ENCODE results near the gene ARHGEF19.

The ARHGEF19 gene

GRCh38 chr1:16153096-16153998 lies 59.1 kb downstream of the ARHGEF19 start:
- no peaks in the 10 kb centered on the region for H3K9me3 ChIP-seq (ENCODE audit: control insufficient read depth, insufficient read depth, low read length)
- H3K27me3 ChIP-seq (ENCODE audit: control insufficient read depth, insufficient read depth, low read length), result no peaks in the 10 kb centered on the region
- H3K36me3 ChIP-seq (ENCODE audit: control insufficient read depth, insufficient read depth, low read length), result peaks cover 18% of the 10 kb centered on the region
- no peak overlapping the region for H3K27ac ChIP-seq (ENCODE audit: low read length)
- peaks cover 13% of the 10 kb centered on the region for H3K4me1 ChIP-seq (ENCODE audit: control insufficient read depth, insufficient read depth, low read length)
- no CpG with 5 or more reads among the region's 13 CpGs for WGBS (ENCODE audit: insufficient coverage, insufficient read length)
- H3K4me3 ChIP-seq (ENCODE audit: low read length), result no peak overlapping the region
- DNase-seq (ENCODE audit: low read depth, low spot score), result no peak

DNA sequence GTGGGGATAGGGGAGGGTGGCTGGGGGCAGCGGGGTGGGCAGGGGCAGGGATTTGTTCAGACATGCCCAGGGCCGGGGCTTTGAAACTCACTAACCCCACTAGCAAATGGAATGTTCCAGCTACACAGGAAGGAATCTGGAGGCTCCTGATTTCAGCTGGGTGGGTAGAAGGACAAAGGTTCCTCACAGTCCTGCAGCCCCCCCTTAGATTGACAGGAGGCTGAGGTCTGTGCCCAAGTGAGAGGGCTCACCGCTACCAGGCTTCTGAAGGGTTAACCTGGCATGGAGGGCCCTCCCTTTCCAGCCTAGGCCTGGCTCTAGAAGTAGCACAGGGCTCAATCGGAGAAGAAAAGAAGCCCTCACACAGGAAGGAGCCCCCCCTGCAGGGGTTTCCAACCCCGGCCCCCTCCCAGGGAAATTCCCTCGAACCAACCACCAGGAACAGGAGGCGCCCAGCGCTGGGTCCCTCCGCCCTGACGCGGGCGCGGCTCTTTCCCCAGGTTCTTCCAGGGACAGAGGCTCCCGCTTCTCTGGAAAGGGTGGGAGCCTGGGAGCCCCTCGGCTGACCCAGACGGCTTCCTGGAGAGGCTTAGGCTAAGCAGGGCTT lies 59.9 kb downstream of the ARHGEF19 start:
- no peak overlapping the region for H3K4me3 ChIP-seq (ENCODE audit: low read length)
- H3K27me3 ChIP-seq (ENCODE audit: control insufficient read depth, insufficient read depth, low read length), result no peaks in the 10 kb centered on the region
- H3K36me3 ChIP-seq (ENCODE audit: control insufficient read depth, insufficient read depth, low read length), result peaks cover 20% of the 10 kb centered on the region
- no peak for DNase-seq (ENCODE audit: low read depth, low spot score)
- no CpG with 5 or more reads among the region's 16 CpGs for WGBS (ENCODE audit: insufficient coverage, insufficient read length)
- no peaks in the 10 kb centered on the region for H3K9me3 ChIP-seq (ENCODE audit: control insufficient read depth, insufficient read depth, low read length)
- no peak overlapping the region for H3K27ac ChIP-seq (ENCODE audit: low read length)
- peaks cover 15% of the 10 kb centered on the region for H3K4me1 ChIP-seq (ENCODE audit: control insufficient read depth, insufficient read depth, low read length)

DNA sequence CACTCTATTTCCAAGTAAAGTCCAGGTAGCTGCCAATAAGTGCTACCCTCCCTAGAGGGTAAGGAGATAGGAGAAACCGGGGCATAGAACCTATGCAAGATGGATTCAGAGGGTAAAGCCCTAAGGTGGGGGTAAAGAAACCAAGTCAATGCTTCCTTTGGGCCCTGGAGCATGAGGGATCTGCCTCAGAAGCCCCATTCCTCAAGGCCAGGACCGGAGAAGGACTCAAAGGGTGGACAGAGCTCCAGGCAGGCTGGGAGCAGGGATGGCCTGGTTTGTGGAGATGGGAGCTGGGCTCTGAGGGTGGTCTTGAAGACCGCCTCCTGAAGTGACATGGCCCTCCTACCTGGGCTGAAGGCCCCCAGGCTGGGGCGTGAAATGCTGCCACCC lies 60.5 kb downstream of the ARHGEF19 start:
- no peaks in the 10 kb centered on the region for H3K27me3 ChIP-seq (ENCODE audit: control insufficient read depth, insufficient read depth, low read length)
- H3K27ac ChIP-seq (ENCODE audit: low read length), result no peak overlapping the region
- no peaks in the 10 kb centered on the region for H3K9me3 ChIP-seq (ENCODE audit: control insufficient read depth, insufficient read depth, low read length)
- peaks cover 20% of the 10 kb centered on the region for H3K36me3 ChIP-seq (ENCODE audit: control insufficient read depth, insufficient read depth, low read length)
- DNase-seq (ENCODE audit: low read depth, low spot score), result no peak
- no CpG with 5 or more reads among the region's 4 CpGs for WGBS (ENCODE audit: insufficient coverage, insufficient read length)
- H3K4me1 ChIP-seq (ENCODE audit: control insufficient read depth, insufficient read depth, low read length), result peaks cover 15% of the 10 kb centered on the region
- no peak overlapping the region for H3K4me3 ChIP-seq (ENCODE audit: low read length)

GRCh38 chr1:16151196-16151994 lies 61.1 kb downstream of the ARHGEF19 start:
- H3K27ac ChIP-seq (ENCODE audit: low read length), result no peak overlapping the region
- WGBS (ENCODE audit: insufficient coverage, insufficient read length), result no CpG with 5 or more reads among the region's 9 CpGs
- H3K36me3 ChIP-seq (ENCODE audit: control insufficient read depth, insufficient read depth, low read length), result peaks cover 20% of the 10 kb centered on the region
- DNase-seq (ENCODE audit: low read depth, low spot score), result no peak
- H3K9me3 ChIP-seq (ENCODE audit: control insufficient read depth, insufficient read depth, low read length), result no peaks in the 10 kb centered on the region
- H3K27me3 ChIP-seq (ENCODE audit: control insufficient read depth, insufficient read depth, low read length), result no peaks in the 10 kb centered on the region
- H3K4me1 ChIP-seq (ENCODE audit: control insufficient read depth, insufficient read depth, low read length), result peaks cover 21% of the 10 kb centered on the region
- H3K4me3 ChIP-seq (ENCODE audit: low read length), result no peak overlapping the region

GRCh38 chr1:16150508-16150907 lies 61.9 kb downstream of the ARHGEF19 start:
- no CpG with 5 or more reads among the region's 6 CpGs for WGBS (ENCODE audit: insufficient coverage, insufficient read length)
- no peaks in the 10 kb centered on the region for H3K27me3 ChIP-seq (ENCODE audit: control insufficient read depth, insufficient read depth, low read length)

DNA sequence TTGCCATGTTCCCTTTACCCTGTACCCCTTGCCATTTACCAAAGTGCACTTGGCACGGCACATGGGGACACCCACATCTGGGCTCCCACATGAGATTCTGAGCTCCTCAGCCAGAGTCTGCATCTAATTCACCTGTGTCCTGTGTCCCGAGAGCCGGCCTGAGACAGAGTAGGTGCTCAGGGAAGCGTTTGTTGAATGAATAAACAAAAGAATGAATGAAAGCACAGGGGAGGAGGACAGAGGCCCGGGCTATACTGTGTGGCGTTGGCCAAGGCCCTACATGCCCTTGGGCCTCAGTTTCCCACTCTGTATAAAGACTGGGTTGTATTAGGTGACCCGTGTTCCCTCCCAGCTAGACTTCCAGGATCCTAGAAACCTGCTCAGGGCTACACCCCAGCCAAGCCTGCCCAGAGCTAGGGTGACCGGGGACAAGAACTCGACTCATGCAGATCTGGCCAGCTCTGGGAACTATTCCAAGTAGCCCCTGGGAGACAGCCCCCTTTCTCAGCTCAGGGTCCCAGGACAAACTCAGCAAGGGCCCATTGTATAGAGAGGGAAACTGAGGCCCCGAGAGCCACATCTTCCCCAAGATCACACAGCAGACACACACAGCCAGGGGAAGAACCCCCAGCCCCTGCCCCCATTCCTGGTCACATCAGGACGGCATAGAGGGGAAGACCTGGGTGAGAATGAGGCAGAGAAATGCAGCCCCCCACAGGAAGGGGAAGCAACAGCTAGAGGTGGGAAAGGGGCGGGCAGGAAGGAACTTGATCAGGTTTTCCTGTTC lies 62.6 kb downstream of the ARHGEF19 start:
- Histone ChIP-seq H3K4me1 (ENCODE audit: control insufficient read depth, insufficient read depth, low read length) (peaks cover 23% of the 10 kb centered on the region), H3K36me3 (ENCODE audit: control insufficient read depth, insufficient read depth, low read length) (peaks cover 20% of the 10 kb centered on the region), H3K9me3 (ENCODE audit: control insufficient read depth, insufficient read depth, low read length) (no peaks in the 10 kb centered on the region), H3K27ac (ENCODE audit: low read length) (no peak overlapping the region), H3K4me3 (ENCODE audit: low read length) (no peak overlapping the region), H3K27me3 (ENCODE audit: control insufficient read depth, insufficient read depth, low read length) (no peaks in the 10 kb centered on the region)
- no CpG with 5 or more reads among the region's 12 CpGs for WGBS (ENCODE audit: insufficient coverage, insufficient read length)
- DNase-seq (ENCODE audit: low read depth, low spot score), result no peak

More at GRCh38 chr1:16150508-16150907, 61.9 kb downstream of the ARHGEF19 start:
- H3K4me1 ChIP-seq (ENCODE audit: control insufficient read depth, insufficient read depth, low read length), result peaks cover 21% of the 10 kb centered on the region
- H3K27ac ChIP-seq (ENCODE audit: low read length), result no peak overlapping the region
- peaks cover 20% of the 10 kb centered on the region for H3K36me3 ChIP-seq (ENCODE audit: control insufficient read depth, insufficient read depth, low read length)
- DNase-seq (ENCODE audit: low read depth, low spot score), result no peak
- H3K9me3 ChIP-seq (ENCODE audit: control insufficient read depth, insufficient read depth, low read length), result no peaks in the 10 kb centered on the region
- H3K4me3 ChIP-seq (ENCODE audit: low read length), result no peak overlapping the region

- no peak for DNase-seq (ENCODE audit: low read depth, low spot score)
- H3K27ac ChIP-seq (ENCODE audit: low read length), result no peak overlapping the region
- no peaks in the 10 kb centered on the region for H3K9me3 ChIP-seq (ENCODE audit: control insufficient read depth, insufficient read depth, low read length)
- H3K4me3 ChIP-seq (ENCODE audit: low read length), result no peak overlapping the region
- no peaks in the 10 kb centered on the region for H3K27me3 ChIP-seq (ENCODE audit: control insufficient read depth, insufficient read depth, low read length)
- H3K36me3 ChIP-seq (ENCODE audit: control insufficient read depth, insufficient read depth, low read length), result peaks cover 25% of the 10 kb centered on the region
- no CpG with 5 or more reads among the region's 7 CpGs for WGBS (ENCODE audit: insufficient coverage, insufficient read length)
- H3K4me1 ChIP-seq (ENCODE audit: control insufficient read depth, insufficient read depth, low read length), result peaks cover 29% of the 10 kb centered on the region
These were observed 63.3 kb downstream of the ARHGEF19 start for GRCh38 chr1:16149146-16149545.

- Histone ChIP-seq H3K27ac (ENCODE audit: low read length) (no peak overlapping the region), H3K9me3 (ENCODE audit: control insufficient read depth, insufficient read depth, low read length) (no peaks in the 10 kb centered on the region), H3K4me3 (ENCODE audit: low read length) (no peak overlapping the region), H3K27me3 (ENCODE audit: control insufficient read depth, insufficient read depth, low read length) (no peaks in the 10 kb centered on the region), H3K36me3 (ENCODE audit: control insufficient read depth, insufficient read depth, low read length) (peaks cover 25% of the 10 kb centered on the region), H3K4me1 (ENCODE audit: control insufficient read depth, insufficient read depth, low read length) (peaks cover 28% of the 10 kb centered on the region)
- no CpG with 5 or more reads among the region's 39 CpGs for WGBS (ENCODE audit: insufficient coverage, insufficient read length)
- no peak for DNase-seq (ENCODE audit: low read depth, low spot score)
These were observed 63.9 kb downstream of the ARHGEF19 start for GRCh38 chr1:16148329-16149092.

All from iPS DF 6.9 (cell line).